GM12878 (cell line): Measurements from ENCODE around the gene ALG2. TPM values are rescaled to one million over a fixed set of nuclear protein-coding genes. Genes with fewer than 3 reads are reported as not detected.

Experiments
- polyA plus RNA-seq, 11 experiments: library from polyadenylated mRNA; depleted of rRNA in 4 of 11; unstranded in 6 of 11; stranded (reverse) in 5 of 11; fragments of >200 nt; fragmentation: Nextera tagmentation in 4 of 11; fragmentation: Illumina TruSeq in 1 of 11; extraction: Ambion mirVana in 4 of 11; extraction: Trizol in 1 of 11; gene quantifications; 1 replicate in 1 of 11; 2 replicates in 10 of 11; pipeline versions ENCODE4 v1.2.1 to v1.2.3, GENCODE V29; 2011 to 2016; ENCODE audit warnings: inconsistent platforms in 2 of 11, missing spikeins in 2 of 11, low read depth in 1 of 11
- small RNA-seq: library from RNA; depleted of rRNA; stranded (forward); fragments of <200 nt; gene quantifications from one replicate; pipeline ENCODE3, GENCODE V24; 2014
- total RNA-seq, 4 experiments: library from RNA; depleted of rRNA in 3 of 4; stranded (reverse); fragments of >200 nt in 3 of 4; fragmentation: Illumina TruSeq in 1 of 4; extraction: Trizol in 1 of 4; gene quantifications; 2 replicates each; pipeline versions ENCODE4 v1.2.1 to v1.2.3, GENCODE V29; 2013 to 2021

The ALG2 gene
- total and polyA plus RNA-seq, 10 of the 15 experiments (the other 5 are each of a cell fraction or from before 2014, with no cell fraction given): 8.8 to 52.5 (median 38.6) TPM

Small RNAs within 50 kb of the gene (small RNA-seq; reads per million reads assigned to genes)
- gene RN7SL794P: not detected

Other genes with a start within 250 kb of the ALG2 start
- 16.9 and 21.1 TPM in 2 replicates for gene TGFBR1, start 116.8 kb downstream of the ALG2 start, total RNA-seq (2014; rRNA removed)
- gene TGFBR1, start 116.8 kb downstream of the ALG2 start, total RNA-seq (2014; rRNA removed; fragmentation: Illumina TruSeq; extraction: Trizol): 19.6 and 20.8 TPM in 2 replicates
- gene TGFBR1, start 116.8 kb downstream of the ALG2 start, total RNA-seq (2021): 26.6 and 27.2 TPM in 2 replicates
- gene TGFBR1, start 116.8 kb downstream of the ALG2 start, polyA plus RNA-seq (2011; rRNA removed): 16.6 and 23.8 TPM in 2 replicates
- 13.6 and 17.5 TPM in 2 replicates for gene TGFBR1, start 116.8 kb downstream of the ALG2 start, polyA plus RNA-seq (2014; fragmentation: Illumina TruSeq; extraction: Trizol)
- 10 to 100 TPM in 1 of 2 experiments, 1 to 10 TPM in 1; 5.7 to 19.6 TPM for gene TGFBR1, start 116.8 kb downstream of the ALG2 start, polyA plus RNA-seq (2014; fragmentation: Nextera tagmentation; extraction: Ambion mirVana)
- gene TGFBR1, start 116.8 kb downstream of the ALG2 start, polyA plus RNA-seq (2014; rRNA removed): 8.5 and 10.9 TPM in 2 replicates
- 10 to 100 TPM in 1 of 2 experiments, 1 to 10 TPM in 1; 2.9 to 16.6 TPM for gene TGFBR1, start 116.8 kb downstream of the ALG2 start, polyA plus RNA-seq (2016; fragmentation: Nextera tagmentation; extraction: Ambion mirVana)
- 255 and 282 TPM in 2 replicates for gene SEC61B, start 340 bp upstream of the ALG2 start, total RNA-seq (2014; rRNA removed)
- gene SEC61B, start 340 bp upstream of the ALG2 start, total RNA-seq (2014; rRNA removed; fragmentation: Illumina TruSeq; extraction: Trizol): 318 and 349 TPM in 2 replicates
- gene SEC61B, start 340 bp upstream of the ALG2 start, total RNA-seq (2021): 267 and 278 TPM in 2 replicates
- 257 and 280 TPM in 2 replicates for gene SEC61B, start 340 bp upstream of the ALG2 start, polyA plus RNA-seq (2011; rRNA removed)
- gene SEC61B, start 340 bp upstream of the ALG2 start, polyA plus RNA-seq (2014; fragmentation: Illumina TruSeq; extraction: Trizol): 239 and 335 TPM in 2 replicates
- 100 to 1,000 TPM; 108 to 229 TPM for gene SEC61B, start 340 bp upstream of the ALG2 start, polyA plus RNA-seq (2014; fragmentation: Nextera tagmentation; extraction: Ambion mirVana)
- 384 and 396 TPM in 2 replicates for gene SEC61B, start 340 bp upstream of the ALG2 start, polyA plus RNA-seq (2014; rRNA removed)
- gene SEC61B, start 340 bp upstream of the ALG2 start, polyA plus RNA-seq (2016; fragmentation: Nextera tagmentation; extraction: Ambion mirVana): 100 to 1,000 TPM; 721 to 747 TPM